Measurements from ENCODE around the gene P2RY13.

DNA sequence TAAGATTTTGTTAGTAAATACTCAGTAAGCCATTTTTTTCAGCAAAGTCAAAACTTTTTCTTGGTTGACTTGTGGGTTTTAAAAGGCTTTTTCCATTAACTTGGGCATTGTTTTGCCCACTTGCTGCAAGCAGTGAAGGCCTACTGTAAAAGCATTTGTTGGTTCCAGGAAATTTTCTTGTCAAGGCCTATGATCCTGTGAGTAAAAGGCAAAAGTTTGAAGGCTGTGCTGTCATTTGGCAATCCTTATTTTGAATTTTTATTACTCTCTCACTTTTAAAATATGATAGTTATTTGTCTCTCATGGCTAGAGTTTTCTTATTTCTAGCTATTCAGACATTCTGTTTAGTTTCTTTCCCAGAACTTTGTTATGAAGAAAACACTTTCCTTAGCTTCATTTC is 42.2 kb upstream of the P2RY13 start:
- TF ChIP-seq EZH2phosphoT487 (IDR thresholded peaks at IDR 0.05; ENCODE audit: borderline replicate concordance, low read length): no peak
- TF ChIP-seq, protein P1, sequence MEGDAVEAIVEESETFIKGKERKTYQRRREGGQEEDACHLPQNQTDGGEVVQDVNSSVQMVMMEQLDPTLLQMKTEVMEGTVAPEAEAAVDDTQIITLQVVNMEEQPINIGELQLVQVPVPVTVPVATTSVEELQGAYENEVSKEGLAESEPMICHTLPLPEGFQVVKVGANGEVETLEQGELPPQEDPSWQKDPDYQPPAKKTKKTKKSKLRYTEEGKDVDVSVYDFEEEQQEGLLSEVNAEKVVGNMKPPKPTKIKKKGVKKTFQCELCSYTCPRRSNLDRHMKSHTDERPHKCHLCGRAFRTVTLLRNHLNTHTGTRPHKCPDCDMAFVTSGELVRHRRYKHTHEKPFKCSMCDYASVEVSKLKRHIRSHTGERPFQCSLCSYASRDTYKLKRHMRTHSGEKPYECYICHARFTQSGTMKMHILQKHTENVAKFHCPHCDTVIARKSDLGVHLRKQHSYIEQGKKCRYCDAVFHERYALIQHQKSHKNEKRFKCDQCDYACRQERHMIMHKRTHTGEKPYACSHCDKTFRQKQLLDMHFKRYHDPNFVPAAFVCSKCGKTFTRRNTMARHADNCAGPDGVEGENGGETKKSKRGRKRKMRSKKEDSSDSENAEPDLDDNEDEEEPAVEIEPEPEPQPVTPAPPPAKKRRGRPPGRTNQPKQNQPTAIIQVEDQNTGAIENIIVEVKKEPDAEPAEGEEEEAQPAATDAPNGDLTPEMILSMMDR (conservative IDR thresholded peaks at IDR 0.05; ENCODE audit: low read depth, low read length): no peak

Data from PC-3 (cell line).